ENCODE measurements around the gene PRKCA. TPM values are rescaled to one million over a fixed set of nuclear protein-coding genes. Genes with fewer than 3 reads are reported as not detected.

The PRKCA gene
- total RNA-seq, 1 experiment from 2014 or later, result 22.6 TPM

- Histone ChIP-seq H3K79me2 (ENCODE audit: low read length) (peaks cover 68% of the 10 kb centered on the region), H4K20me1 (ENCODE audit: low read length) (peaks cover 36% of the 10 kb centered on the region; the same call in 1 of the 2 replicates), H3K4me1 (ENCODE audit: insufficient read depth, low read length) (peaks cover 38% of the 10 kb centered on the region), H3K27ac (ENCODE audit: low read length) (peak overlapping the region; percentile 30), H3K4me2 (ENCODE audit: low read length) (peak overlapping the region; percentile 86), H2AFZ (ENCODE audit: low read length) (peak overlapping the region; percentile 50), H3K9me3 (ENCODE audit: low read length) (no peaks in the 10 kb centered on the region), H3K27me3 (ENCODE audit: low read length) (no peaks in the 10 kb centered on the region), H3K36me3 (ENCODE audit: low read depth, low read length) (peaks cover 16% of the 10 kb centered on the region), H3F3A (ENCODE audit: low read length, unreplicated experiment) (no peaks in the 10 kb centered on the region), H3K9me2 (replicated peaks; ENCODE audit: low read length) (no peaks in the 10 kb centered on the region), H3K9ac (ENCODE audit: low read length) (peak overlapping the region; percentile 79), H3K4me3 (ENCODE audit: low read length) (peak overlapping the region; percentile 87)
- POLR2A ChIA-PET (ENCODE audit: unreplicated experiment), result interaction anchor here (0.8 kb wide), 1 partner anchor 66 kb away, joined by 4 read pairs; no protein-coding TSS in a partner anchor
- ATAC-seq (peak; percentile 50), DNase-seq (peak; percentile 71)
- intact Hi-C loops (cut with micrococcal nuclease), result loop anchor here (2.0 to 10.0 kb wide), 7 partner anchors 30 to 324 kb away; no protein-coding TSS in a partner anchor
- CTCF ChIA-PET, result interaction anchor here (0.6 to 1.0 kb wide), 2 partner anchors 371 kb away, joined by 3 to 4 read pairs; no protein-coding TSS in a partner anchor
- TF ChIP-seq EZH2 (IDR thresholded peaks at IDR 0.05; ENCODE audit: low read length, unreplicated experiment) (no peak), CTCF (conservative IDR thresholded peaks at IDR 0.05; ENCODE audit: low read depth, low read length) (no peak)
- no TSS peak for BruUV-seq (replicated peaks)
Observed at GRCh38 chr17:66302761-66303626, 581 bp downstream of the PRKCA start.

GRCh38 chr17:66304304-66305174 is 2.1 kb downstream of the PRKCA start:
- intact Hi-C loops (cut with micrococcal nuclease), result loop anchor here (2.0 to 10.0 kb wide), 4 partner anchors 44 to 323 kb away; no protein-coding TSS in a partner anchor
- peaks cover 83% of the 10 kb centered on the region for H3K79me2 ChIP-seq (ENCODE audit: low read length)
- TF ChIP-seq CTCF (conservative IDR thresholded peaks at IDR 0.05; ENCODE audit: low read depth, low read length), result peak; percentile 46; the same call in 1 of the 2 replicates
- TF ChIP-seq EZH2 (IDR thresholded peaks at IDR 0.05; ENCODE audit: low read length, unreplicated experiment), result no peak
- no peaks in the 10 kb centered on the region for H3K9me3 ChIP-seq (ENCODE audit: low read length)
- no peaks in the 10 kb centered on the region for H3F3A ChIP-seq (ENCODE audit: low read length, unreplicated experiment)
- POLR2A ChIA-PET (ENCODE audit: unreplicated experiment), result interaction anchor here (0.5 to 0.9 kb wide), 6 partner anchors 13 to 1524 kb away, joined by 3 to 9 read pairs (median 4); no protein-coding TSS in a partner anchor
- peaks cover 46% of the 10 kb centered on the region for H3K4me1 ChIP-seq (ENCODE audit: insufficient read depth, low read length)
- peak; percentile 59 for DNase-seq
- no TSS peak for BruUV-seq (replicated peaks)
- ATAC-seq, result peak; percentile 27
- H3K4me3 ChIP-seq (ENCODE audit: low read length), result peak overlapping the region; percentile 87
- peaks cover 42% of the 10 kb centered on the region; the same call in 1 of the 2 replicates for H4K20me1 ChIP-seq (ENCODE audit: low read length)
- peak overlapping the region; percentile 79 for H3K9ac ChIP-seq (ENCODE audit: low read length)
- CTCF ChIA-PET, result interaction anchor here (1.0 to 1.2 kb wide), 2 partner anchors 219 to 262 kb away, joined by 3 to 4 read pairs; no protein-coding TSS in a partner anchor
- H3K4me2 ChIP-seq (ENCODE audit: low read length), result peak overlapping the region; percentile 86
- no peaks in the 10 kb centered on the region for H3K9me2 ChIP-seq (replicated peaks; ENCODE audit: low read length)
- H2AFZ ChIP-seq (ENCODE audit: low read length), result peak overlapping the region; percentile 18; the same call in 1 of the 2 replicates
- H3K36me3 ChIP-seq (ENCODE audit: low read depth, low read length), result peaks cover 26% of the 10 kb centered on the region
- H3K27ac ChIP-seq (ENCODE audit: low read length), result peak overlapping the region; percentile 6; the same call in 1 of the 2 replicates
- H3K27me3 ChIP-seq (ENCODE audit: low read length), result no peaks in the 10 kb centered on the region
